ENCODE measurements around the gene NEK5. TPM values are rescaled to one million over a fixed set of nuclear protein-coding genes. Genes with fewer than 3 reads are reported as not detected.
A peak's percentile ranks its signal among the peaks of the same experiment; 100 is the strongest.

NEK5 gene
- total and polyA plus RNA-seq, 2 experiments from 2014 or later, result 1.2 to 1.3 TPM

- no peaks in the 10 kb centered on the region for H3K27me3 ChIP-seq
- no peaks in the 10 kb centered on the region for H4K20me1 ChIP-seq (ENCODE audit: insufficient read depth, poor library complexity, severe bottlenecking)
- no peaks in the 10 kb centered on the region for H3K9me3 ChIP-seq (ENCODE audit: low read depth)
- no peak for DNase-seq (ENCODE audit: low spot score)
- no peaks in the 10 kb centered on the region for H3K9me2 ChIP-seq (replicated peaks; ENCODE audit: insufficient read depth)
- no peak overlapping the region for H3K4me3 ChIP-seq
- H3K27ac ChIP-seq, result no peak overlapping the region
- no peak overlapping the region for H3K4me2 ChIP-seq
- H3K79me2 ChIP-seq, result no peaks in the 10 kb centered on the region
- no peaks in the 10 kb centered on the region for H3K4me1 ChIP-seq (ENCODE audit: insufficient read depth)
- TF ChIP-seq EZH2phosphoT487 (IDR thresholded peaks at IDR 0.05; ENCODE audit: low read depth, severe bottlenecking, unreplicated experiment), result no peak
- no peak for TF ChIP-seq CTCF (IDR thresholded peaks at IDR 0.05; ENCODE audit: poor library complexity)
- no peak for TF ChIP-seq EZH2 (IDR thresholded peaks at IDR 0.05; ENCODE audit: borderline replicate concordance)
- no peak overlapping the region for H2AFZ ChIP-seq
- H3K36me3 ChIP-seq (replicated peaks; ENCODE audit: insufficient read depth, low read depth), result no peaks in the 10 kb centered on the region
These were observed 7.9 kb upstream of the NEK5 start for GRCh38 chr13:52136763-52137162.

DNA sequence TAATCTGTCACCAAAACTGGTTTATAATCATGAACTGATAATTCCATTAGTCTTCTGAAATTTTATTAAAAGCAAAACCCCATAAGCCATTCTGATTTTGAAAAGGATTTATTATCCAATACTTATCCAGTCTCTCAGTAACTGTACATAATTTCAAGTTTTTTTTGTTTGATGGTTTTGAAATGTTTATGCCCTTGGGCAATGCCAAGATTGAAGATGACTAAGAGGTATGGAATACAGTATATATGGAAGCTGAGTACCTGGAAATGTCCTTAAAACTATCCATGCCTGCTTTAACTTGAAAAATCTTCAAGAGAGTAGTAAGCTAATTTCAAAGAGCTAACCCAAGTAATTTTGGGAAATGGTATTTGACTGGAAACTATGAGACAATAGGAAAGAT lies 1.8 kb upstream of the NEK5 start:
- H3K4me2 ChIP-seq, result no peak overlapping the region
- no peak overlapping the region for H3K4me3 ChIP-seq
- H2AFZ ChIP-seq, result no peak overlapping the region
- DNase-seq (ENCODE audit: low spot score), result no peak
- TF ChIP-seq EZH2 (IDR thresholded peaks at IDR 0.05; ENCODE audit: borderline replicate concordance), result no peak
- TF ChIP-seq CTCF (IDR thresholded peaks at IDR 0.05; ENCODE audit: poor library complexity), result no peak
- TF ChIP-seq EZH2phosphoT487 (IDR thresholded peaks at IDR 0.05; ENCODE audit: low read depth, severe bottlenecking, unreplicated experiment), result no peak
- no peaks in the 10 kb centered on the region for H3K4me1 ChIP-seq (ENCODE audit: insufficient read depth)
- no peaks in the 10 kb centered on the region for H3K27me3 ChIP-seq
- no peaks in the 10 kb centered on the region for H3K9me2 ChIP-seq (replicated peaks; ENCODE audit: insufficient read depth)
- H3K79me2 ChIP-seq, result no peaks in the 10 kb centered on the region
- no peaks in the 10 kb centered on the region for H3K9me3 ChIP-seq (ENCODE audit: low read depth)
- no peak overlapping the region for H3K27ac ChIP-seq
- no peaks in the 10 kb centered on the region for H3K36me3 ChIP-seq (replicated peaks; ENCODE audit: insufficient read depth, low read depth)
- no peaks in the 10 kb centered on the region for H4K20me1 ChIP-seq (ENCODE audit: insufficient read depth, poor library complexity, severe bottlenecking)

DNA sequence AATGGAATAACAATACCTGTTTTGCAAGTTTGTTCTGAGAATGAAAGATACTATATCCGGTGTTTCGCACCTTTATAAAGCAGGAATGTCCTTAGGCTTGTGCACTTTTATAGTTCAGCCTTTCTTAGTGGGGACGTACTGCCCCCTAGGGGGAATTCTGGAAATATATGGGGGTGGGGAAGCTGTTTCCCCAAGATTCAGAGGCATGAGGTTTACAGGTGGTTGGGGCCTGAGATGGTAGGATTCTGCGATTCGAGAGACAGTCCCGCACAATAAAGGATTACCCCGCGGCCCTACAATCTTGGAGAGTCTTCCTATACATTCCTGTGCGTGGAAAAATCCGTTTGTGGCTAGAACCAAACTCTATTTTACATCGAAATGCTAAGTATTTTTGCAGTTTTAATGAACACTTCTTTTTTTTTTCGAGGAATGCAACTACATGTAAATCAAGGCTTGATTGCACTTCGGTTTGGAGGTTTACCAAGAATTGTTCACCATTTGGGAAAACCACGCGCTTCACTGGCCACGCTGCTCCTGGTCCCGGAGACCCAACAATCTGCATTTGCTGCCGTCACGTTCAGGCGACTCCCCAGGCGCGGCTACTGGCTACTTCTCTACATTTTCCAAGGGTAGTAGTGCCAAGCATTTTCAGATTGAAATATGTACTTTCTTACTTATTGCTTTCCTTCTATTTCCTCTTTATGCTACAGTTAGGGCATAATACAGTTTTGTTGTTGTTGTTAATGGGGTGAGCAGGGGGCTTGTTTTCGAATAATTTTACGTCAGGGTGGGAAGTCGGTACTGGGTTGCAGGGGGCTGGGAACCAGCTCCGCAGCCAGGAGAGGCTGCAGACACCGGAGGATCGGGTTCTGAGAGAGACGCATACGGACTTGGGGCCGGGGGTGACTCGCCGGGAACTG lies 830 bp downstream of the NEK5 start:
- Histone ChIP-seq H3K9me3 (ENCODE audit: low read depth) (no peaks in the 10 kb centered on the region), H3K79me2 (no peaks in the 10 kb centered on the region), H3K36me3 (replicated peaks; ENCODE audit: insufficient read depth, low read depth) (no peaks in the 10 kb centered on the region), H3K4me3 (peak overlapping the region; percentile 100), H2AFZ (peak overlapping the region; percentile 97), H4K20me1 (ENCODE audit: insufficient read depth, poor library complexity, severe bottlenecking) (no peaks in the 10 kb centered on the region), H3K4me2 (peak overlapping the region; percentile 98), H3K27ac (no peak overlapping the region), H3K4me1 (ENCODE audit: insufficient read depth) (no peaks in the 10 kb centered on the region), H3K27me3 (no peaks in the 10 kb centered on the region), H3K9me2 (replicated peaks; ENCODE audit: insufficient read depth) (no peaks in the 10 kb centered on the region)
- WGBS (ENCODE audit: low lambda C conversion rate, missing lambda C conversion rate), result 3% methylated on average over 33 of the region's 33 CpGs
- no peak for TF ChIP-seq EZH2 (IDR thresholded peaks at IDR 0.05; ENCODE audit: borderline replicate concordance)
- TF ChIP-seq EZH2phosphoT487 (IDR thresholded peaks at IDR 0.05; ENCODE audit: low read depth, severe bottlenecking, unreplicated experiment), result no peak
- TF ChIP-seq CTCF (IDR thresholded peaks at IDR 0.05; ENCODE audit: poor library complexity), result peak; percentile 90
- DNase-seq (ENCODE audit: low spot score), result peak; percentile 83

All from hepatocyte (in vitro differentiated cells).